OCI-LY3 (cell line): Measurements from ENCODE around the gene ADAMTS3.

Experiments used
- H2AFZ ChIP-seq: fragments of 200-600, 300-600 bp; shearing (Covaris generic); 2 replicates; pipeline ENCODE4 v1.6.0; 2014; ENCODE audit warnings: antibody characterized with exemption, low read depth, low read length
- H3K27ac ChIP-seq: fragments of 200-600, 300-600 bp; sonication (generic); 2 replicates; pipeline ENCODE4 v1.5.1; 2014; ENCODE audit warnings: mild to moderate bottlenecking, low read length, moderate library complexity, mixed read lengths
- H3K27me3 ChIP-seq: fragments of 200-600, 300-600 bp; sonication (generic); 2 replicates; pipeline ENCODE4 v1.6.1; 2014; ENCODE audit warnings: low read depth, low read length, mixed read lengths
- H3K36me3 ChIP-seq: fragments of 200-600, 300-600 bp; sonication (generic); replicated peaks from 2 replicates; pipeline ENCODE3; 2014; ENCODE audit warnings: low read depth, low read length, mixed read lengths
- H3K4me1 ChIP-seq: fragments of 300-600, 200-600 bp; sonication (generic); 2 replicates; pipeline ENCODE4 v1.6.1; 2014; ENCODE audit warnings: low read length, mixed read lengths
- H3K4me2 ChIP-seq: fragments of 200-600, 300-600 bp; sonication (generic); 2 replicates; pipeline ENCODE4 v1.6.1; 2014; ENCODE audit warnings: low read length, mixed read lengths
- H3K4me3 ChIP-seq: fragments of 300-600, 200-600 bp; sonication (generic); 2 replicates; pipeline ENCODE4 v1.5.1; 2014; ENCODE audit warnings: antibody characterized with exemption, mild to moderate bottlenecking, low read length, moderate library complexity
- H3K79me2 ChIP-seq: fragments of 300-600, 200-600 bp; shearing (Covaris generic); 2 replicates; pipeline ENCODE4 v1.6.1; 2014; ENCODE audit warnings: mild to moderate bottlenecking, low read length, mixed read lengths
- H3K9ac ChIP-seq: fragments of 300-600, 200-600 bp; shearing (Covaris generic); 2 replicates; pipeline ENCODE4 v1.6.0; 2014; ENCODE audit warnings: mild to moderate bottlenecking, low read length, moderate library complexity
- H3K9me3 ChIP-seq: fragments of 200-600, 300-600 bp; shearing (Covaris generic); 2 replicates; pipeline ENCODE4 v1.6.1; 2014; ENCODE audit warnings: low read length, mixed read lengths; ENCODE audit not compliant: insufficient read depth
- H4K20me1 ChIP-seq: fragments of 200-600, 300-600 bp; sonication (generic); 2 replicates; pipeline ENCODE4 v1.6.1; 2016; ENCODE audit warnings: low read length, mixed read lengths; ENCODE audit not compliant: insufficient read depth
- CTCF ChIP-seq: fragments of 200-600, 300-600 bp; sonication (generic); IDR thresholded peaks from 2 replicates; pipeline ENCODE4 v1.5.1; 2014; ENCODE audit warnings: antibody characterized with exemption, low read length, low read depth
- EZH2phosphoT487 ChIP-seq: fragments of 200-600 bp; shearing (Covaris generic); IDR thresholded peaks from 2 replicates; pipeline ENCODE4 v1.6.1; 2018; ENCODE audit warnings: antibody characterized with exemption, mixed run types, low read depth

ADAMTS3 gene

DNA sequence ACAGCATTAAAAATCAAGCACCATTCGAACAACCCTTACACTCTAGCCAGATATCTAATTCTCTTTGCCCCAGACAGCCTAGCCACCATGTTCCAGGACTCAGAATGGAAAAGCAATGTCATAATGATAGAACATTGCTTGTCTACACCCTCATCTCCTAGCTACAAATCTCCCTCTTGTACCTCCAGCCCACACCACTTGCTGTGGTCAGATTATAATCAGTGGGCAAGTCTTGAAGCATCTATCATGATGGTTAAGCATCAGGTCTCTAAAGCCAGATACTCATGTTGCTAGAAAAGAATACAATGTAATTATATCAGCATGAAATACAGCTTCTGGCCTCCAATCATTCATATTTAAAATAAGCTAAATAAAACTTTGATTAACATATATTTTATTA is 268.9 kb downstream of the ADAMTS3 start:
- Histone ChIP-seq H3K27me3 (no peaks in the 10 kb centered on the region), H3K27ac (no peak overlapping the region), H2AFZ (no peak overlapping the region), H3K79me2 (no peaks in the 10 kb centered on the region), H3K4me1 (peaks cover 4% of the 10 kb centered on the region), H3K36me3 (no peaks in the 10 kb centered on the region), H3K4me2 (no peak overlapping the region), H3K9ac (no peak overlapping the region), H3K9me3 (no peaks in the 10 kb centered on the region), H3K4me3 (no peak overlapping the region), H4K20me1 (no peaks in the 10 kb centered on the region)
- no peak for TF ChIP-seq EZH2phosphoT487
- no peak for TF ChIP-seq CTCF

- Histone ChIP-seq H3K27me3 (no peaks in the 10 kb centered on the region), H3K4me2 (peak overlapping the region; percentile 57), H3K27ac (no peak overlapping the region), H2AFZ (peak overlapping the region; percentile 51; the same call in 1 of the 2 replicates), H3K36me3 (no peaks in the 10 kb centered on the region), H3K9ac (no peak overlapping the region), H3K79me2 (no peaks in the 10 kb centered on the region), H3K4me1 (peaks cover 9% of the 10 kb centered on the region), H3K4me3 (no peak overlapping the region), H3K9me3 (no peaks in the 10 kb centered on the region), H4K20me1 (no peaks in the 10 kb centered on the region)
- TF ChIP-seq EZH2phosphoT487 (no peak), CTCF (peak; percentile 76)
Measured at GRCh38 chr4:72295966-72296557, 273.0 kb downstream of the ADAMTS3 start.

- Histone ChIP-seq H3K4me2 (no peak overlapping the region), H3K27me3 (no peaks in the 10 kb centered on the region), H4K20me1 (no peaks in the 10 kb centered on the region), H2AFZ (no peak overlapping the region), H3K4me3 (no peak overlapping the region), H3K9ac (no peak overlapping the region), H3K4me1 (peaks cover 20% of the 10 kb centered on the region), H3K36me3 (no peaks in the 10 kb centered on the region), H3K27ac (no peak overlapping the region), H3K9me3 (no peaks in the 10 kb centered on the region), H3K79me2 (no peaks in the 10 kb centered on the region)
- TF ChIP-seq EZH2phosphoT487: no peak
- no peak for TF ChIP-seq CTCF
Measured at GRCh38 chr4:72290737-72291136, 278.3 kb downstream of the ADAMTS3 start.

GRCh38 chr4:72286910-72287309 is 282.1 kb downstream of the ADAMTS3 start:
- no peak overlapping the region for H3K4me2 ChIP-seq
- H2AFZ ChIP-seq: peak overlapping the region; percentile 99
- H3K9ac ChIP-seq: peak overlapping the region; percentile 16; the same call in 1 of the 2 replicates
- no peaks in the 10 kb centered on the region for H3K27me3 ChIP-seq
- H3K9me3 ChIP-seq: no peaks in the 10 kb centered on the region
- no peaks in the 10 kb centered on the region for H3K36me3 ChIP-seq
- H4K20me1 ChIP-seq: no peaks in the 10 kb centered on the region
- peaks cover 24% of the 10 kb centered on the region for H3K4me1 ChIP-seq
- H3K27ac ChIP-seq: no peak overlapping the region
- no peak for TF ChIP-seq CTCF
- TF ChIP-seq EZH2phosphoT487: no peak
- no peak overlapping the region for H3K4me3 ChIP-seq
- no peaks in the 10 kb centered on the region for H3K79me2 ChIP-seq
